ENCODE data around the gene PRELID1. TPM values are rescaled to one million over a fixed set of nuclear protein-coding genes. Genes with fewer than 3 reads are reported as not detected.

Gene PRELID1
- total RNA-seq, 1 experiment from 2014 or later = 201 TPM

GRCh38 chr5:177260961-177261360 lies 42.6 kb upstream of the PRELID1 start:
- no peak for DNase-seq
- Mint-ChIP-seq H3K36me3 (ENCODE audit: insufficient read depth, unreplicated experiment) (peaks cover 75% of the 10 kb centered on the region), H3K27ac (ENCODE audit: unreplicated experiment) (no peak overlapping the region), H3K27me3 (ENCODE audit: insufficient read depth, unreplicated experiment) (no peaks in the 10 kb centered on the region), H3K9me3 (ENCODE audit: unreplicated experiment) (no peaks in the 10 kb centered on the region), H3K4me3 (ENCODE audit: unreplicated experiment) (no peak overlapping the region), H3K4me1 (ENCODE audit: low read depth, unreplicated experiment) (no peaks in the 10 kb centered on the region)
- TF ChIP-seq, protein P1, sequence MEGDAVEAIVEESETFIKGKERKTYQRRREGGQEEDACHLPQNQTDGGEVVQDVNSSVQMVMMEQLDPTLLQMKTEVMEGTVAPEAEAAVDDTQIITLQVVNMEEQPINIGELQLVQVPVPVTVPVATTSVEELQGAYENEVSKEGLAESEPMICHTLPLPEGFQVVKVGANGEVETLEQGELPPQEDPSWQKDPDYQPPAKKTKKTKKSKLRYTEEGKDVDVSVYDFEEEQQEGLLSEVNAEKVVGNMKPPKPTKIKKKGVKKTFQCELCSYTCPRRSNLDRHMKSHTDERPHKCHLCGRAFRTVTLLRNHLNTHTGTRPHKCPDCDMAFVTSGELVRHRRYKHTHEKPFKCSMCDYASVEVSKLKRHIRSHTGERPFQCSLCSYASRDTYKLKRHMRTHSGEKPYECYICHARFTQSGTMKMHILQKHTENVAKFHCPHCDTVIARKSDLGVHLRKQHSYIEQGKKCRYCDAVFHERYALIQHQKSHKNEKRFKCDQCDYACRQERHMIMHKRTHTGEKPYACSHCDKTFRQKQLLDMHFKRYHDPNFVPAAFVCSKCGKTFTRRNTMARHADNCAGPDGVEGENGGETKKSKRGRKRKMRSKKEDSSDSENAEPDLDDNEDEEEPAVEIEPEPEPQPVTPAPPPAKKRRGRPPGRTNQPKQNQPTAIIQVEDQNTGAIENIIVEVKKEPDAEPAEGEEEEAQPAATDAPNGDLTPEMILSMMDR (IDR thresholded peaks at IDR 0.05; ENCODE audit: insufficient read depth in 1 of 2, low read depth in 1 of 2, low read length in 1 of 2, severe bottlenecking in 1 of 2, unreplicated experiment in 1 of 2) = no peak
- Histone ChIP-seq H3K4me1 (no peaks in the 10 kb centered on the region), H3K9me3 (no peaks in the 10 kb centered on the region), H3K36me3 (ENCODE audit: control insufficient read depth, insufficient read depth, low read length) (no peaks in the 10 kb centered on the region), H3K27me3 (replicated peaks; ENCODE audit: control insufficient read depth, insufficient read depth, low read length) (no peaks in the 10 kb centered on the region), H3K4me3 (ENCODE audit: low read depth, low read length) (no peak overlapping the region)
- POLR2A ChIA-PET = no interaction called here
- no TSS peak for BruUV-seq (replicated peaks)
- intact Hi-C loops (cut with micrococcal nuclease; ENCODE audit: unreplicated experiment) = no loop called here
- CTCF ChIA-PET = no interaction called here

DNA sequence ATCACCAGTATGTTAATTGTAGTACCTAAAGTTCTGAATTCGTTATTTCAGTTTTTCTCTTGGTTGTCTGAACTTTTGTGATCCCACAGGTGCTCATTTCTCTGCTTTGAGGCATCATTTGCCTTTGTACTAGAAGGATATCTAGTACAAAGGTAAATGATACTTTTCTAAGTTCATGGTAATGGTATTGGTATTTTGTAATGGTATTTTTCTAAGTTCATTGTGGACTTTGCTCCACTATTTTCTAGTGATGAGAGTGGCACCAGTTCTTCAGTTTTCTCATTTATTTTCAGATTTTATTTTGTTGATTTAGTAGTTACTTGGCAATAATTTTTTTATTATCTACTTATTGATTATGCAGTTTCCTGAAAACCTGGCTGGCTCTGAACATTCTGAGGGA lies 42.1 kb upstream of the PRELID1 start:
- CTCF ChIA-PET = no interaction called here
- Mint-ChIP-seq H3K27ac (ENCODE audit: unreplicated experiment) (no peak overlapping the region), H3K9me3 (ENCODE audit: unreplicated experiment) (no peaks in the 10 kb centered on the region), H3K36me3 (ENCODE audit: insufficient read depth, unreplicated experiment) (peaks cover 76% of the 10 kb centered on the region), H3K4me3 (ENCODE audit: unreplicated experiment) (no peak overlapping the region), H3K4me1 (ENCODE audit: low read depth, unreplicated experiment) (no peaks in the 10 kb centered on the region), H3K27me3 (ENCODE audit: insufficient read depth, unreplicated experiment) (no peaks in the 10 kb centered on the region)
- BruUV-seq (replicated peaks) = no TSS peak
- no peaks in the 10 kb centered on the region for H3K9me3 ChIP-seq
- H3K36me3 ChIP-seq (ENCODE audit: control insufficient read depth, insufficient read depth, low read length) = no peaks in the 10 kb centered on the region
- POLR2A ChIA-PET = no interaction called here
- TF ChIP-seq, protein P1 (IDR thresholded peaks at IDR 0.05; ENCODE audit: insufficient read depth in 1 of 2, low read depth in 1 of 2, low read length in 1 of 2, severe bottlenecking in 1 of 2, unreplicated experiment in 1 of 2) = no peak
- no peak overlapping the region for H3K4me3 ChIP-seq (ENCODE audit: low read depth, low read length)
- DNase-seq = no peak
- H3K4me1 ChIP-seq = no peaks in the 10 kb centered on the region
- no peaks in the 10 kb centered on the region for H3K27me3 ChIP-seq (replicated peaks; ENCODE audit: control insufficient read depth, insufficient read depth, low read length)
- intact Hi-C loops (cut with micrococcal nuclease; ENCODE audit: unreplicated experiment) = no loop called here

DNA sequence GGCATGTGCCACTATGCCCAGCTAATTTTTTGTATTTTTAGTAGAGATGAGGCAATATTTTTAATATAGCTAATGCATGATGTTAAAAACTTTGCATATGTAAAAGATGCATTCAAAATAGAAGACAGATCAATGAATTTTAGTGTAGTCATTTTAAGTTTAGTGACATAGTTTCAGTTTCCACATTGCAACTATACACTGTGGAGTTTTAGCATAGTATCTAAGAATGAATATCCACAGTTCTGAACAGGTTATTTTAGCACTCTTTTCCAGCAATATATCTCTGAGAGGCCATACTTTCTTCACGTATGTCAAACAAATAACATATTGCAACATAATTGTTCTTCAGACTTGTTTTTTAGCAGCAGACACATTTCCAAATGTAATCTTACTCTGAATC lies 39.4 kb upstream of the PRELID1 start:
- no peaks in the 10 kb centered on the region for H3K4me1 ChIP-seq
- no peak for DNase-seq
- Mint-ChIP-seq H3K4me3 (ENCODE audit: unreplicated experiment) (no peak overlapping the region), H3K36me3 (ENCODE audit: insufficient read depth, unreplicated experiment) (peaks cover 57% of the 10 kb centered on the region), H3K9me3 (ENCODE audit: unreplicated experiment) (no peaks in the 10 kb centered on the region), H3K4me1 (ENCODE audit: low read depth, unreplicated experiment) (no peaks in the 10 kb centered on the region), H3K27ac (ENCODE audit: unreplicated experiment) (no peak overlapping the region), H3K27me3 (ENCODE audit: insufficient read depth, unreplicated experiment) (no peaks in the 10 kb centered on the region)
- ChIA-PET CTCF (no interaction called here), POLR2A (no interaction called here)
- TF ChIP-seq, protein P1 (IDR thresholded peaks at IDR 0.05; ENCODE audit: insufficient read depth in 1 of 2, low read depth in 1 of 2, low read length in 1 of 2, severe bottlenecking in 1 of 2, unreplicated experiment in 1 of 2) = no peak
- H3K36me3 ChIP-seq (ENCODE audit: control insufficient read depth, insufficient read depth, low read length) = no peaks in the 10 kb centered on the region
- H3K9me3 ChIP-seq = no peaks in the 10 kb centered on the region
- no TSS peak for BruUV-seq (replicated peaks)
- intact Hi-C loops (cut with micrococcal nuclease; ENCODE audit: unreplicated experiment) = no loop called here
- no peak overlapping the region for H3K4me3 ChIP-seq (ENCODE audit: low read depth, low read length)
- H3K27me3 ChIP-seq (replicated peaks; ENCODE audit: control insufficient read depth, insufficient read depth, low read length) = no peaks in the 10 kb centered on the region

Data from Caco-2 (cell line).